Activated CD4-positive, alpha-beta T cell treated with anti-CD3 and anti-CD28 coated beads, Interleukin-2, amount 50 U/mL, for 1 hour (primary cell): ENCODE measurements around the gene CNNM4.
"Not testable (repeated sequence)": the region's sequence is repeated elsewhere in the genome, so short reads cannot be mapped to it uniquely, and the experiment has no call there.

ENCODE experiments used
- DNase-seq: peaks from one replicate; pipeline ENCODE4 v3.0.0-alpha.2; 2020

CNNM4 gene

DNA sequence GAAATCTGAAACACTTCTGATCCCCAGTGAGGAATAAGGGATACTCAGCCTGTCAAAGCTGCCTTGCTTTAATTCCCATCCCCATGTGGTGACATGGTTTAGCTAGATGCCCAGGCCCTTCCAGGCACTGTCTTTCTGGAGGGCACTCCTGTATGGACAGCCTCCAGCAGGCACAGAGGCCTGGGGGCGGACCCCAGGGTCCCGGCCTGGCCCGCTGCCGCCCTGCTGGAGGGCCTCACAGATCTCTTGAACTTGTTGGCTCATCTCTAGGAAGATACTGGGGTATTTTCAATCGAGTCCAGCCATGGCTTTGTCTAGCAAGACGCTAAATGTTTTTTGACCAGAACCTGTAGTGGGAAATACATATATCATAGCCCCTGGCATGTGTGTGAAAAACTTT lies 34.4 kb downstream of the CNNM4 start:
- no peak for DNase-seq

DNA sequence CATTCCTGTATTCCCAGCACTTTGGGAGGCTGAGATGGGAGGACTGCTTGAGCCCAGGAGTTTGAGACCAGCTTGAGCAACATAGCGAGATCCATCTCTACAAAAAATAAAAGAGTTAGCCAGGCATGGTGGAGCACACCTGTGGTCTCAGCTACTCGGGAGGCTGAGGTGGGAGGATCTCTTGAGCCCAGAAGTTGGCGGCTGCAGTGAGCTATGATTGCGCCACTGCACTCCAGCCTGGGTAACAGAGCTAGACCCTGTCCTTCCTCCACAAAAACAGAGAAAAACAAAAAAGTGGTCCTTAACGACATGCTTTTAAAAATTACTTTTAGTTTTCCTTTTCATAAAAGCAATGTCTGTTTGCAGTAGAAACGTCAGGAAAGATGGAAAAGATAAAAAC lies 35.8 kb downstream of the CNNM4 start:
- not testable (repeated sequence) for DNase-seq

DNA sequence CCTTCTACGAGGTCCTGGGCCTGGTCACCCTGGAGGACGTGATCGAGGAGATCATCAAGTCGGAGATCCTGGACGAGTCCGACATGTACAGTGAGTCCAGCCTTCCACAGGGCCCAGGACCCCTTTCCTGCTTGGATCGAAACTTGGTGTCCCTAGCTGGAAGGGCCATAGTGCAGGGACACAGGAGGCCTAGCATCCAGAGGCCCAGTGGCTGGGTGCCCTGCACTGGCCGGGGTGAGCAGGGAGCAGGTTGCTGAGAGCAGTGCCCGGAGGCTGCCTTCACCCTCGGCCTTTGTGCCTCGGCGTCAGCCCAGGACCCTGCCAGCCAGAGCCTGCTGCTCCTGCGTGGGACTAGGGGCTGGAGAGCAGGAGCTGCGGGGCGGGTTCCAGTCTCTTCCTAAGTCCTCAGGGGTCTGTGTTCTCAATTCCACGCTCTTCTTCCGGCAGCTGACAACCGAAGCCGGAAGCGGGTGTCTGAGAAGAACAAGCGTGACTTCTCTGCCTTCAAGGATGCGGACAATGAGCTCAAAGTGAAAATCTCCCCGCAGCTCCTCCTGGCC lies 36.4 kb downstream of the CNNM4 start:
- no peak for DNase-seq

DNA sequence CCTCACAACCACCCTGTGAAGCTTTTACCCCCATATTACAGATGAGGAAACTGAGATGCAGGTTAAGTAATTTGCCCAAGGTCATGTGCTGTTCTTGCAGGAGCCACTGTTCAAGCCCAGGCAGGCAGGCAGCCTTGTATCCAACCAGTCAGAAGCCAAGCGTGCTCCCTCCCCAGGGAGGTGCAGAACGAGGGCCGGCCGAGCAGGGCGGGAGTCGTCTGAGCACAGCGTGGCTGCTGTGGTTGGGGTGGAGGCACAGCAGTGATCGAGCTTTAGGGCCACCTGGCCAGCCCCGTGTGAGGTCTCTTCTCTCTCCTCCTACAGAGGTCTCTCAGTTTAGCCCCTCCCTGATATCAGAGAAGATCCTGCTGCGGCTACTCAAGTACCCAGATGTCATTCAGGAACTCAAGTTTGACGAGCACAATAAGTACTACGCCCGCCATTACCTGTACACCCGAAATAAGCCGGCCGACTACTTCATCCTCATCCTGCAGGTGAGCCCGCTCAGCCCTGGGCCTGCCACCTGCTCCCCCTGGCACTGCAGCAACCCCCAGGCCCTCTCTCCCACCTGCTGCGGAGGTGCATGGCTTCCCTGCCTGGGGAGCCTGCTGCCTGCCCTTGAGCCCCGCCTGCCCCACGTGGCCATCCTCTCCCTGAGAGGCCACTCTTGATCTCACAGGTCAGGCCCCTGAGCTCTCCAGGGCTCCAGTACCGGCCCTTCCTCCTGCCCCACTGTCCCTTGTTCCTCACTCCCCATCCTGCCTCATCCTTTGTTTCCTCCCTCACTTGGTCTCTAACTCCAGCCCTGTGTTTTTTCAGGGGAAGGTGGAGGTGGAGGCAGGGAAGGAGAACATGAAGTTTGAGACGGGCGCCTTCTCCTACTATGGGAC lies 38.3 kb downstream of the CNNM4 start:
- no peak for DNase-seq

DNA sequence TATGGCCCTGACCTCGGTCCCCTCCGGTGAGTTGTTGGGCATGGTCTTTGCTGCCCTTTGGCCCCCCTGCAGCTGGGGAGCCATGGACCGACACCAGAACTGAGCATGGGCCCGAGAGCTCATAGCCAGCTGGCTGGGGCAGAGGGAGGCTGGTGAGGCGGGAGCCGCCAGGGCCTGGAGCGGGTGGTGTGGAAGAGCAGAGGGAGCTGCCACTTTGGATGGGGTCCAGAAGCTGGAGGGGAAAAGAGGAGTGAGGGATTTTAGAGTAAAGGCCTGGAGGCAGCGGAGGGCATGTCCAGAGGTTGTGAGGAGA lies 38.9 kb downstream of the CNNM4 start:
- DNase-seq = no peak

DNA sequence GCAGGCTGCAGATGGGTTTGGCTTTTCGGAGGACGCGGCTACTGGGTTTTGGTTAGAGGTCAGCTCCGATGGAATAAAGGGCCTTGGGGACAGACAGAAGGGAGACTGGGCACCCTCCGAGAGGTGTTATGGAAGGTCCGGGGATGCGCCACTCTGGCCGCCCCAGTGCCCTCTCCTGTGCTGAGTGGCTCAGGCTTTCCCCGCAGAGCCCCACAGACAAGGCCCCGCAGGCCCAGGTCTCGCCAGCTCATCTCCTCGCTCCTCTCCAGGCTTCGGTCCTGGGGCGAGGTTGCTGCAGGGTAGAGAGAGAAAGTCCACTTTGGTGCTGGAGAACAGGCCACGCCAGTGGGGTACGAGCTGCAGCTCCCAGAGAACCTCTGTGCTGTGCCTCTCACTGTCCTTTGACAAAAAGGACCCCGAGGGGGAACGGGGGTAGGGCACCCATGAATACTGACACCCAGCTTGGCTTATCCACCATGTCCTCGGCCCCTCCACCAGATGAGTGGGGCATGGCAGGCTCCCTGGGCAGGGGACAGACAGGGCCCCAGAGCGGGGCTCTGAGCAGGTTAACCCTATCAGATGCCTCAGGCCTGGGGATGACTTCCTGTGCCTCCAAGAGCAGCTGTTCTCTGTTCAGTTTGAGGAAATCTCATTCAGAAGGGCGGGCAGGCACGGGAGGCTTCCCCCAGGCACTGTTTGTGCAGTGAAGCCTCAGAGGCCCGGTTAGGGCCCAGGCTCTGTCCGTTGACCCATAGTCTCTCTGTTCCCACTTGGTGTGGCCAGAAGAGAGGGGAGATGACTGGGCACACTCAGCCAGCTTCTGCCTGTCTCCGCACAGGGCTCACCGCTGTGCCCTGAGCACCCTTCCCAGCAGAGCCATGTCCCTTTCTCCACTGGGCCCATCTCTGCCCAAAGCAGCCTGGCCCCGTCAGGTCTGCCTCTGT lies 39.6 kb downstream of the CNNM4 start:
- no peak for DNase-seq

DNA sequence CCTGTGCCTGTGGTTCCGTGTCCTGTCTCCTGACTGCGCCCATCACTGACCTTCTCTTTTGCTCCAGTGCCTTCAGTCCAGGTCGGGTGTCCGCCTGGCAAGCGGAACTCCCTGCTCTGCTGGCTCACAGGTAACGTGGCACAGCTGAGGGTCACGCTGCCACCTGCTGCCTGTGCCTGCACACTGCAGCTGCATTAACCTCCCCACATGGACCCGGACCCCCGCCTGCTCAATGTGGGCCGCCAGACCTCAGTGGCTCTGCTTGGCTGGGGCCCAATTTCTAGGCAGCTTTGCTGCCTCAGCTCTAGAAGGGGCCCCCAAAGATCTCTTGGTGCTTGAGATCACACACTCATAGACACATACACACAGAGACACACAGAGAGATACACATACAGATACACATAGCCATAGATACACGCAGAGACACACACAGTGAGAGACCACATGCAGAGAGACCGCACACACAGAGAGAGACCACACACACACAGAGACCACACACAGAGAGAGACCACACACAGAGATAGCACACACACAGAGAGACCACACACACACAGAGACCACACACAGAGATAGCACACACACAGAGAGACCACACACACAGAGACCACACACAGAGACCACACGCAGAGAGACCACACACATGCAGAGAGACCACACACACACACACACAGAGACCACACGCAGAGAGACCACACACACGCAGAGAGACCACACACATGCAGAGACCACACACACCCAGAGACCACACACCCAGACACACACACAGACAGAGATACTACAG lies 40.5 kb downstream of the CNNM4 start:
- peak; percentile 66 for DNase-seq

DNA sequence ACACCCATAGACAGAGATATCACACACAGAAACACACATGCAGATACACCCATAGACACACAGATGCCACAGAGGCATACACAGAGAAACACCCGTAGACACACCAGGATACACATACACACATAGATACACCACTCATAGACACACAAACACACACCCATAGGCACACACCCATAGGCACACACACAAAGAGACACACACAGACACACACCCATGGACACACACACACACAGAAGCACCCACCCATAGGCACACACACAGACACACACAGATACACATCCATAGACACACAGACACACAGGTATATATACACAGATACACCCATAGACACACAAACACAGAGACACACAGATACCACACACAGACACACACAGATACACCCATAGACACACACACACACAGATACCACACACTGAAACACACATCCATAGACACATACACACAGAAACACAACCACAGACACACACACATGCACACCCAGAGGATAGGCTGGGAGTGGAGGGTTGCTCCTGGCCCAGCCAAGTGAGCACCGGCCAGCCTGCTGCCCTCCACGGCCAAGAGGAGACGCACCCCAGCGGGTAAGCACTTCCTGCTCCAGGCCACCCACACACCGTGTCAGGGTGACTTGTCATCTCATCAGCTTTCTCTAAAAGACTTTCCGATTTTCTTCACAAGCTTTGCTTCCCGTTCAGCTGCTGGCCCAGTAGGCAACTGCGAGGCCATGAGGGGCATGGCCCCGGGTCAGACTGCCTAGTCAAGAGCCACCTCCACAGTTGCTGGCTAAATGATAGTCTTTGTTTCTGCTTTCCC lies 41.3 kb downstream of the CNNM4 start:
- no peak for DNase-seq

DNA sequence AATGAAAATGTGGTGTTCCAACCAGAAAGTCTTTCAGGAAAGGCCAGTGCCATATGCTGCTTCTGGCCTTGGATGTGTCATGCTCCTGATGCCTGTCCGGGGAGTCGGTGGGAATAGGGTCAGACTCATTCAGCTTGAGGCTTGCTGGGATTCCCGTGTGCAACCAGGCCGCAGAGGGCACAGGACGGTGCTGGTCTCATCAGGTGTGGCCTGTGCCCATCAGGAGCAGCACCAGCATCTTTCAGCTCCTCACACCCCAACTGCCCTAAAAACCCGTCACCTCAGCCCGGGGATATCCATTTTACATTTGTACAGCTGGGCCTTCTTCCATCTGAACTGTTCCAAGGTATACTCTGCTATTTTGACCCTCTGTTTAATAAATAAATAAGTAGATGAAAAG lies 42.0 kb downstream of the CNNM4 start:
- no peak for DNase-seq

DNA sequence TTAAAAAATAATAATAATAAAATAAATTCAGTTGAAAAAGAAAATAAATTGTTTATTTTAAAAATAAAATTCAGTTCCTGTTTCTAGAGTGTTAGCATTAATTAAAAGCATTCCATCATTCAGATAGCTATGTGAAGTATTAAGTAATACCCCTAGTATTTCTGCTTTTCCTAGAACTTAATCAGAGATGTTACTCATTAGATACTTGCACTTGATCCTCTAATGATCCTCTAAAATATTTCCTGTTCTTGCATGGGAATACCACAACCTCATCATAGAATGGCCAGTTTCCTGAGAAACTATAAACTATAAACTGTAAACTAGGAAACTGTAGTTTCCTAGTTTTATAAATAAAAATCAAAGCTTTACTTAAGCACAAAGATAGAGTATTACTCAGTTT lies 44.3 kb downstream of the CNNM4 start:
- no peak for DNase-seq

DNA sequence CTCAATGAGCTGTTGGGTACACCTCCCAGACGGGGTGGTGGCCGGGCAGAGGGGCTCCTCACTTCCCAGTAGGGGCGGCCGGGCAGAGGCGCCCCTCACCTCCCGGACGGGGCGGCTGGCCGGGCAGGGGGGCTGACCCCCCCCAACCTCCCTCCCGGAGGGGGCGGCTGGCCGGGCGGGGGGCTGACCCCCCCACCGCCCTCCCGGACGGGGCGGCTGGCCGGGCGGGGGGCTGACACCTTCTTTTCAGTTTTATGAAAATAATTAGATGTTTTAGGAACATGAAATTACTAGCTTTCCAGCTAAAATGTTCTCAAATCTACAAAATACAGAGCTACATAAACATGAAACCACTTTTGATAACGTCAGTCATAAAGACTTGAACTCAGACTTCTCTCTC lies 45.2 kb downstream of the CNNM4 start:
- DNase-seq = not testable (repeated sequence)

DNA sequence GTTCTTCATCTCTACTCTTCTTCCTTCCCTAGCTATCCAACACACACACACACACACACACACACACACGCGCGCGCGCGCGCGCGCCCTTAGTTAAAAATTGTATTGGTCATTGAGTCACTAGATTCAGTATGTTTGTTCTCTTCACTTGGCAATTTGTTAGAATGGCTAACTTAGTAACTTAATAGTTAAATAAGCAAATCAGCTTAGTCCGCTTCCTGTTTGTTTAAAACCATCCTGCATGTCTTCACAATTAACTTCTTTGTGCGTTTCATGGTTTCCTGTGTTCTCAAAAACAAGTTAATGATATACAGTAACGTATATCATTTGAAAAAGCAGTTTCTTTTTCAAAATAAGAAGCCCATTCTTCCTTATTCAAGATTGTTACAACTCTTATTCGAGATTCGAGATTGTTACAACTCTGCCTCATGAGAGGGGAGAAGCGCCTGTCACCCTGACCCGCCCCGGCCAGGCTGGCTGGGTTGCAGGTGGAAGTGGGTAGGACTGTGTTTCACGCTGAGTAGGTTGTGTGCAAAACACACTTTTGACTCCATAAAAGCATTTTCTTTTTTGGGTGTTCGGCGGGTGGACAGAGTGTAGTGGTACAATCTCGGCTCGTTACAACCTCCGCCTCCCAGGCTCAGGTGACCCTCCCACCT lies 45.9 kb downstream of the CNNM4 start:
- DNase-seq = peak; percentile 41

DNA sequence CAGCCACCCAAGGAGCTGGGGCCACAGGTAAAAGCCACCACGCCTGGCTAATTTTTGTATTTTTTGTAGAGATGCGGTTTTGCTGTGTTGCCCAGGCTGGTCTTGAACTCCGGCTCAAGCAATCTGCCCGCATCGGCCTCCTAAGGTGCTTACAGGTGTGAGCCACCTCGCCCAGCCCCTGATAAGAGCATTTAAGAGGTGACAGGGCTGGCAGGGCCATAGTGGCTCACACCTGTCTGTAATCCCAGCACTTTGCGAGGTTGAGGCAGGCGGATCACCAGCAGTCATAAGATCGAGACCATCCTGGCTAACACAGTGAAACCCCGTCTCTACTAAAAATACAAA lies 46.4 kb downstream of the CNNM4 start:
- DNase-seq = no peak

DNA sequence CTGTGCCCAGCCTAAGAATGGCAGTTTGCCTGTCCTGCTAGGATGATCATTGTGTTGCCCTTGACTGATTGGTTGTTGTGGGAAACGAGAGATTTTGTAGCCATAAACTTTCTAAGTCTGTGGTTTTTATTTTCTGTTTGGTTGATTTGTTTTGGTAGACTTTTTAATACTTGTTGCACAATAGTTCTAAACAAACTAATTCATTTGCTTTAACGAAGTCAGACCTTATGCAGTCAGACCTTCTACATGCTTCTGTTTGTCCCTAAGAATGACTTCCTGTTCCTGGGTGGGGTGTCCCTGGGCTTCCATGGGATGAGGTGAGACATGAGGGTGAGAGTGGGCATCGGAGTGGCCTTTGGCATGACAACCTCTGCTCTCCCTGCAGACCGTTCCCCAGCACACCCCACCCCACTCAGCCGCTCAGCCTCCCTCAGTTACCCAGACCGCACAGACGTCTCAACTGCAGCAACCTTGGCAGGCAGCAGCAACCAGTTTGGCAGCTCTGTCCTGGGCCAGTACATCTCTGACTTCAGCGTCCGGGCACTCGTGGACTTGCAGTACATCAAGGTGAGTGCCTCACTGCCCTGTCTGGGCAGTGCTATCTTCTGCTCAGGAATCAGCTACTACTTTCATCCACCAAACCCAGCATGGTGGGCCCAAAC lies 47.6 kb downstream of the CNNM4 start:
- DNase-seq = no peak

DNA sequence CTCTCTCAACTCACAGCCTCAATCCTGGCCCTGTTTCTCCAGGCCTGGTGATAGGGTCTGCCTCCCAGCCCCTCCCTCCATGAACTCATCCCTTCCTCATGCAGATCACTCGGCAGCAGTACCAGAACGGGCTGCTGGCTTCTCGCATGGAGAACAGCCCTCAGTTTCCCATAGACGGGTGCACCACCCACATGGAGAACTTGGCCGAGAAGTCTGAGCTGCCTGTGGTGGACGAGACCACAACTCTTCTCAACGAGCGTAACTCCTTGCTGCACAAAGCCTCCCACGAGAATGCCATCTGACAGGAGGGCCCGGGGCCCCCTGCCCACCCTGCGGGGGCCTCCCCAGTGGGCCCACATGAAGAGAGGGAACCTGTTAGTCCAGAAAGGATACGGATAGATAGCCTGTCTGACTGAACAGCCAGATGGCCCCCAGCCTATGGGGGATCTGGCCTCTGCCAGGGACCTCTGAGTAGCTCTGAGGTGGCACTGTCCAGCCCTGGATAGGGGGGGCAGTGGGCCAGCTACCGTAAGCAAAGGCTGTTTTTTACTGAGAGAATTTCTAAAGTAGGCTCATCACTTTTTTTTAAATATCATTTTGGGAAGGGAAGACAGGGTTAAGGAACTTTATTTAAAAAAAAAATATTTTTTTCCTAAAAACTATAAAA lies 48.6 kb downstream of the CNNM4 start:
- no peak for DNase-seq

DNA sequence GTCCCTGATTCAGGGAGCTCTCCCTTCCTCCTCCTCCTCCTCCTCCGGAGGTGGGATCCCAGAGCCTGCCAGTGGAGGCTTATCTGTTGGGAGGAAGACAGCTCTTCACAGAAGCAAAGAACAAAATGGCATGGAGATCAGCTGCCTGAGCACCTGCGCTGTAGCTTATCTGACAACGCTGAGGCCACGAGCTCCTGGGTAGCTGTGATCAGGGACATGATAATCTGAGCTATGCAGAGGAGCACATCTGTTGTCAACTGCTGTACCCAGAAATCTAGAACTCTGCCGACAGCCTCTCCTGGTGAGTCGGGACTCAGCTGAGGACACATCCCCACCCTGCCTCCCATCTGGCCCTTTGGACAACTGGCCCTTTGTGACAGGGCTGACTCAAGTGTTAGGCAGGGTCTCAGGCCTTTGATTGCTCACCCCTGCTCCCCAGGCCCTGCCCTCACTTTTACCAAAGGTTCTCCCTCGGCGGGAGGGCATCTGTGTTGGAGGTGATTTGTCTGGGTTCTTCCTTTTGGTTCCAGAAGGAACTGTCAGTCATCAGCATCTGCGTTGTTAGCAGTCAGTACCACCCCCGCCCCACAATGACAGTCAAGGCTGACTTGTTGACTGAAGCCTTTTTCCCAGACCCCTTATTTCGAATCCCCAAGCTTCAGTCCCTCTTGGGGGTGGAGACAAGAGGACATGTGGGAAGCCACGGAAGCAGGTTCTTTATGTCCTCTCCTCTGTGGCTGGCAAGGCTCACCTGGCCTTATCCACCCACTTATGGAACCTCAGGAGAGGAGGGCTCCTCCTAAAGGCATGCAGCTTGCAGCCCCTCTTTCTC lies 49.5 kb downstream of the CNNM4 start:
- DNase-seq = no peak

DNA sequence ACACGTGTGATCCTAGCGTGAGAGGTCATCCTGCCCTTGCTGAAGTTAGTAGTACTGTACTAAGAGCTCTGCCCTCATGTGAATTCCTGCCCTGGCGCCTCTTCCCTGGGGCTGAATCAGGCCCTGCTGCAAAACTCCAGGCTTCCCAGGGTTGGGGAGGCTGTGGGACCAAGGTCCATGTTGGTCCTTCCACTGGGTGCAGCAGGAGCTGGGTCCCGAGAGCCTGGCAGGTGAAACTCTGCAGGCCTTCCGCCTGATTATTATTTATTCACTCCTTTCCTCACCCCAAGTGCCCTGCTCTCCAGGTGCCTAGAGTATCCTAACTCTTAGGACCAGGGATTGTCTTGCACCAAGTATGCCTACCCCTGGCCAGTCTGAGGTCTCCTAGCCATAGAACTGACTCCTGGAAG lies 50.1 kb downstream of the CNNM4 start:
- DNase-seq = no peak

DNA sequence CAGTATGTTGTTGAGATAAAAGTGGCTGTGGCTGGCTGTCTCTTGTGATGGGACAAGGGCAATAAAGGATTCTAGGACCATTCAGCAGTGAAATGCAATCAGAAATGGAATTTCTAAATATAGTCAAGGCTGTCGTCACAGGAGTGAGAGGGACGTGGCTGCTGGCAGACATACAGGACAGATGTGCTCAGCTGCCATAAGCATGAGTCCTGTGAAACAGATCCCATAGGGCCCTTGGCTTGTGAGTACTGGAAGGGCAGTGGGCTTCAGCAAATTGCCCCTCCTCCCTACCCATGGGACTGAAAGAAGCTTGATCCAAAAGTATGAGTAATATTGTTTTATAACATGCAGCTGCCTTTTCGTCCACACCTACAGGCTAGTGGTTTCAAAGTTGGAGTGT lies 51.2 kb downstream of the CNNM4 start:
- no peak for DNase-seq

DNA sequence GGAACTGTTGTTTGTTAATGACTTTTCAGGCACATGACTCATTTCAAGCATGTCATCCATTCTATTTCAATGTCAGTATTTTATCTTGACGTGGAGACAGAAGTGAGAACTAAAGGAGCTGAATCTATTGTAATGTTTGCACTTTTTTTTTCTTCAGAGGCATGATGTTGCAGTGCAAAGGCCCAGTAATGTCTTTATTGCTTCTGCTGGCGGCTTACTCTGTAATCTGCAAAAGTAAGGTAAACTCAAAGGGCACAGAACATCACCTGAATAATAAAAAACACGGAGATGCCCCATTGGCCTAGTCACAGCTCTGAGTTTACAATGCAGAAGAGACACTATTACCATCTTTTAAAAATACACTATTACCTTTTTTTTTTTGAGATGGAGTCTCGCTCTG lies 53.0 kb downstream of the CNNM4 start:
- DNase-seq = no peak
